Measurements from ENCODE around the gene MIOS.

- TF ChIP-seq, protein P1, sequence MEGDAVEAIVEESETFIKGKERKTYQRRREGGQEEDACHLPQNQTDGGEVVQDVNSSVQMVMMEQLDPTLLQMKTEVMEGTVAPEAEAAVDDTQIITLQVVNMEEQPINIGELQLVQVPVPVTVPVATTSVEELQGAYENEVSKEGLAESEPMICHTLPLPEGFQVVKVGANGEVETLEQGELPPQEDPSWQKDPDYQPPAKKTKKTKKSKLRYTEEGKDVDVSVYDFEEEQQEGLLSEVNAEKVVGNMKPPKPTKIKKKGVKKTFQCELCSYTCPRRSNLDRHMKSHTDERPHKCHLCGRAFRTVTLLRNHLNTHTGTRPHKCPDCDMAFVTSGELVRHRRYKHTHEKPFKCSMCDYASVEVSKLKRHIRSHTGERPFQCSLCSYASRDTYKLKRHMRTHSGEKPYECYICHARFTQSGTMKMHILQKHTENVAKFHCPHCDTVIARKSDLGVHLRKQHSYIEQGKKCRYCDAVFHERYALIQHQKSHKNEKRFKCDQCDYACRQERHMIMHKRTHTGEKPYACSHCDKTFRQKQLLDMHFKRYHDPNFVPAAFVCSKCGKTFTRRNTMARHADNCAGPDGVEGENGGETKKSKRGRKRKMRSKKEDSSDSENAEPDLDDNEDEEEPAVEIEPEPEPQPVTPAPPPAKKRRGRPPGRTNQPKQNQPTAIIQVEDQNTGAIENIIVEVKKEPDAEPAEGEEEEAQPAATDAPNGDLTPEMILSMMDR (IDR thresholded peaks at IDR 0.05): peak in 4 of 5 experiments; percentile 12 to 39 (median 25)
- TF ChIP-seq POLR2A (IDR thresholded peaks at IDR 0.05) (no peak), POLR2AphosphoS5 (IDR thresholded peaks at IDR 0.05) (no peak)
These were observed 87.0 kb downstream of the MIOS start for GRCh38 chr7:7653593-7654187.
